NCI-H1105 (cell line): ENCODE measurements around the gene GSTT4.
"Not testable (repeated sequence)": the region's sequence is repeated elsewhere in the genome, so short reads cannot be mapped to it uniquely, and the experiment has no call there.

Source experiments
- DNase-seq: peaks from one replicate; lab custom pipeline; 2025; lab: John Stamatoyannopoulos, UW

The GSTT4 gene

DNA sequence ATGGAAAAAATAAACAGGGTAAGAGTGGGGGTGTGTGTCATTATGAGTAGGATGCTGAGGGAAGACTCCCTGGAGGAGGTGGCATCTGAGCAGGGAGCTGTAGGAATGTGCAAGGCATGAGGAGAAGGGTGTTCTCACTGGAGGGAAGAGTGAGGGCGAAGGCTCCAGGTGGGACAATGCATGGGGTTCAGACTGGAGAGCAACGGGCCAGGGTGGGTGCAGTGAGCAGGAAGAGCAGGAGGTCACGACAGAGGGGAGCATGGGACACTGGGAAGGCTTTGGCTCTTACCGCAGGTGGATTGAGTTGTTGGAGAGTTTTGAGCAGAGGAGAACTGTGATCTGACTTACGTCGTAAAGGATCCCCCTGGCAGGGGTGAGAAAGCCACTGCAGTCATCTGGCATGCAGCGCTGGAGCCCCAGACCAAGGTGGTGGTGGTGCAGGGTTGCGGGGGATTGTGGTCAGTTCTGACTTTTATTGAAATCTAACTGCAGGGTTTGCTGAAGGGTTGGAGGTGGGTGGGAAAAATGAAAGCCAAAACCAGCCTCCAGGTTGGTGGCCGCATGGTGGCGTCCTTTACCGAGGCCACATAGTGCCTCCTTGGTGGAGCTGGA lies 52.4 kb downstream of the GSTT4 start:
- DNase-seq, result not testable (repeated sequence)

DNA sequence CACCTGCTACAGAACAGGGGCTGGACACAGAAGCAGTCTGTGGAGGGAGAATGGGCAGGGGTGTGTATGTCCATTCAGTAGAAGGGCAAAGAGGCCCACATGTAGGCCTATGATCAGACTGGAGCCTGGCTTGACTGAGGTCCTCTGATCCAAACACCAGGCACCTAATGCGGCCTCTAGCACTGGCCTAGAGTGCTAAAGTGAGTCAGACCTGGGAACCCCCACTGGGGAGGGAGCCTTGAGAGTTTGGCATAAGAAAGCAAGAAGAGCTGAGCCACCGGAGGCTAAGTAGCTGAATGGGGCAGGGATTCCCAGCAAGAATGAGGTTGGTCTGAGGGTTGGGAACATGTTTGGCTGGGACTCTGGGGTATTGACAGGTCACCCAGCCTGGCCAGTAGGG lies 53.9 kb downstream of the GSTT4 start:
- not testable (repeated sequence) for DNase-seq

DNA sequence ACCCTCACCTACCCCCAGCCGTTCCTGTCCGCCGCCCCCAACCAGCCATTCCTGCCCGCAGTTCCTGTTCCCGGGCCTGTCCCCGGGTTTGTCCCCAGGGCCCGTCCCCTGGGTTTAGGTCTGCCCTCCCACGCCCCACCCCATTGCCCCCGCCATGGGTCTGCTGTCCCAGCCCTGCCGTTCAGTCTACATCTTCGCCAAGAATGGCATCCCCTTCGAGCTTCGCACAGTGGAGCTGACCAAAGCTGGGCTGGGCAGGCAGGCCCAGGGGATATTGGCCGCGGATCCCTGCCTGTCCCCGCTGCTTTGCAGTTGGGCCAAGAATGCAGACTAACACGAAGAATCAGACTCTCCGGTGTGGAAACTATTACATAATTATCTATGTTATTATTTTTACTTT lies 55.5 kb downstream of the GSTT4 start:
- DNase-seq, result not testable (repeated sequence)
